NCI-H1417 (cell line): ENCODE measurements around the gene TNNT3.

Experiments
- DNase-seq, 3 experiments: peaks; one replicate each; lab custom pipeline; 2025; lab: John Stamatoyannopoulos, UW

Gene TNNT3

GRCh38 chr11:1923201-1923956 is 3.9 kb downstream of the TNNT3 start:
- no peak for DNase-seq

- DNase-seq = no peak
Measured at GRCh38 chr11:1924181-1924580, 4.7 kb downstream of the TNNT3 start.

GRCh38 chr11:1924646-1925372 is 5.3 kb downstream of the TNNT3 start:
- DNase-seq = no peak

GRCh38 chr11:1925373-1926155 is 6.1 kb downstream of the TNNT3 start:
- DNase-seq = no peak

- no peak for DNase-seq
Measured at GRCh38 chr11:1926156-1927025, 6.9 kb downstream of the TNNT3 start.

GRCh38 chr11:1927026-1927847 is 7.7 kb downstream of the TNNT3 start:
- no peak for DNase-seq

- no peak for DNase-seq
Measured at GRCh38 chr11:1927848-1928469, 8.5 kb downstream of the TNNT3 start.

- no peak for DNase-seq
Measured at GRCh38 chr11:1928470-1928890, 9.0 kb downstream of the TNNT3 start.

- DNase-seq = no peak
Measured at GRCh38 chr11:1928891-1929541, 9.5 kb downstream of the TNNT3 start.

GRCh38 chr11:1929621-1930461 is 10.3 kb downstream of the TNNT3 start:
- no peak for DNase-seq

GRCh38 chr11:1930462-1930830 is 10.9 kb downstream of the TNNT3 start:
- DNase-seq = no peak

GRCh38 chr11:1931341-1932104 is 12.0 kb downstream of the TNNT3 start:
- DNase-seq = no peak

- no peak for DNase-seq
Measured at GRCh38 chr11:1932105-1932480, 12.6 kb downstream of the TNNT3 start.

- DNase-seq = no peak
Measured at GRCh38 chr11:1932681-1933080, 13.2 kb downstream of the TNNT3 start.

GRCh38 chr11:1933416-1934334 is 14.2 kb downstream of the TNNT3 start:
- no peak for DNase-seq

GRCh38 chr11:1934335-1935155 is 15.0 kb downstream of the TNNT3 start:
- no peak for DNase-seq
